HG02642 (cell line): ENCODE results near the gene CFB.
A peak's percentile ranks its signal among the peaks of the same experiment; 100 is the strongest.
"Not testable (repeated sequence)": the region's sequence is repeated elsewhere in the genome, so short reads cannot be mapped to it uniquely, and the experiment has no call there.

Experiments used
- ATAC-seq: cut with Tn5 transposase; IDR thresholded peaks from one replicate; pipeline ENCODE4 v1.9.1; 2021; ENCODE audit warnings: mild to moderate bottlenecking; ENCODE audit not compliant: unreplicated experiment, poor library complexity

The CFB gene

GRCh38 chr6:31969712-31970603 lies 24.1 kb downstream of the CFB start:
- ATAC-seq = no peak

- ATAC-seq = no peak
These were observed 24.8 kb downstream of the CFB start for GRCh38 chr6:31970604-31971271.

GRCh38 chr6:31971279-31971992 lies 25.5 kb downstream of the CFB start:
- no peak for ATAC-seq

- peak; percentile 90 for ATAC-seq
These were observed 26.3 kb downstream of the CFB start, which contains the start of gene DXO for GRCh38 chr6:31971993-31972708. DXO (minus strand) TSS chr6:31972138; CDS start chr6:31971675, 463 bp downstream.

GRCh38 chr6:31972709-31973350 lies 26.9 kb downstream of the CFB start:
- no peak for ATAC-seq

- not testable (repeated sequence) for ATAC-seq
These were observed 30.2 kb downstream of the CFB start for GRCh38 chr6:31976065-31976464.

GRCh38 chr6:31977816-31978431 lies 32.0 kb downstream of the CFB start:
- ATAC-seq = no peak

GRCh38 chr6:31978831-31979230 lies 32.9 kb downstream of the CFB start:
- ATAC-seq = no peak

- no peak for ATAC-seq
These were observed 33.5 kb downstream of the CFB start for GRCh38 chr6:31979238-31979898.

- not testable (repeated sequence) for ATAC-seq
These were observed 34.4 kb downstream of the CFB start for GRCh38 chr6:31980195-31980876.

GRCh38 chr6:31980998-31981397 lies 35.1 kb downstream of the CFB start:
- ATAC-seq = not testable (repeated sequence)

- not testable (repeated sequence) for ATAC-seq
These were observed 35.8 kb downstream of the CFB start, which contains the start of gene C4A for GRCh38 chr6:31981744-31982143. C4A (plus strand) TSS chr6:31982057; CDS start chr6:31982108, 51 bp downstream.

GRCh38 chr6:31989363-31989762 lies 43.5 kb downstream of the CFB start:
- not testable (repeated sequence) for ATAC-seq

GRCh38 chr6:31994421-31994820 lies 48.5 kb downstream of the CFB start:
- not testable (repeated sequence) for ATAC-seq

GRCh38 chr6:31996385-31996784 lies 50.5 kb downstream of the CFB start:
- not testable (repeated sequence) for ATAC-seq
